ENCODE results near the gene RGS3. TPM values are rescaled to one million over a fixed set of nuclear protein-coding genes. Genes with fewer than 3 reads are reported as not detected.

The RGS3 gene
- total RNA-seq, 4 donors from 2014 or later: 11.0 to 18.8 (median 16.0) TPM

- no peak for TF ChIP-seq EP300 (IDR thresholded peaks at IDR 0.05)
- no peak for TF ChIP-seq CTCF (IDR thresholded peaks at IDR 0.05)
- no peak for TF ChIP-seq POLR2AphosphoS5 (IDR thresholded peaks at IDR 0.05)
- no peak for TF ChIP-seq POLR2A (IDR thresholded peaks at IDR 0.05)
- H3K36me3 ChIP-seq: no peaks in the 10 kb centered on the region
- WGBS: 50% methylated on average over 9 of the region's 9 CpGs
- peaks cover 30% of the 10 kb centered on the region for H3K4me1 ChIP-seq
- no peak overlapping the region for H3K27ac ChIP-seq
- peak; percentile 61 to 62 for DNase-seq (ENCODE audit: low spot score in 2 of 2)
- no peak overlapping the region for H3K4me3 ChIP-seq
- no peaks in the 10 kb centered on the region for H3K9me3 ChIP-seq
- no peaks in the 10 kb centered on the region for H3K27me3 ChIP-seq
Observed at GRCh38 chr9:113624721-113625120, 161.2 kb downstream of the RGS3 start.

GRCh38 chr9:113625486-113625885, 162.0 kb downstream of the RGS3 start:
- Histone ChIP-seq H3K9me3 (no peaks in the 10 kb centered on the region), H3K36me3 (no peaks in the 10 kb centered on the region), H3K27me3 (no peaks in the 10 kb centered on the region), H3K4me3 (no peak overlapping the region), H3K27ac (no peak overlapping the region), H3K4me1 (peaks cover 22% of the 10 kb centered on the region)
- 93% methylated on average over 8 of the region's 8 CpGs for WGBS
- TF ChIP-seq CTCF (IDR thresholded peaks at IDR 0.05) (no peak), EP300 (IDR thresholded peaks at IDR 0.05) (no peak), POLR2A (IDR thresholded peaks at IDR 0.05) (no peak), POLR2AphosphoS5 (IDR thresholded peaks at IDR 0.05) (no peak)
- DNase-seq (ENCODE audit: low spot score in 2 of 2): peak; percentile 48 to 50

- Histone ChIP-seq H3K36me3 (no peaks in the 10 kb centered on the region), H3K27ac (peak overlapping the region; percentile 29), H3K4me3 (no peak overlapping the region), H3K27me3 (no peaks in the 10 kb centered on the region), H3K4me1 (peaks cover 25% of the 10 kb centered on the region), H3K9me3 (no peaks in the 10 kb centered on the region)
- peak; percentile 70 to 73 for DNase-seq (ENCODE audit: low spot score in 2 of 2)
- WGBS: 59% methylated on average over 7 of the region's 8 CpGs
- TF ChIP-seq POLR2AphosphoS5 (IDR thresholded peaks at IDR 0.05): no peak
- no peak for TF ChIP-seq CTCF (IDR thresholded peaks at IDR 0.05)
Observed at GRCh38 chr9:113626735-113627495, 163.4 kb downstream of the RGS3 start.

GRCh38 chr9:113628621-113629020, 165.1 kb downstream of the RGS3 start:
- DNase-seq (ENCODE audit: low spot score in 2 of 2): peak in 1 of 2 donors; percentile 23
- Histone ChIP-seq H3K36me3 (no peaks in the 10 kb centered on the region), H3K27ac (no peak overlapping the region), H3K4me1 (peaks cover 21% of the 10 kb centered on the region), H3K27me3 (no peaks in the 10 kb centered on the region), H3K9me3 (no peaks in the 10 kb centered on the region), H3K4me3 (no peak overlapping the region)
- WGBS: 72% methylated on average over 4 of the region's 4 CpGs
- TF ChIP-seq POLR2A (IDR thresholded peaks at IDR 0.05): no peak
- TF ChIP-seq CTCF (IDR thresholded peaks at IDR 0.05): no peak
- no peak for TF ChIP-seq POLR2AphosphoS5 (IDR thresholded peaks at IDR 0.05)
- TF ChIP-seq EP300 (IDR thresholded peaks at IDR 0.05): no peak

- DNase-seq (ENCODE audit: low spot score in 2 of 2): peak in 1 of 2 donors; percentile 28
- Histone ChIP-seq H3K27ac (no peak overlapping the region), H3K9me3 (no peaks in the 10 kb centered on the region), H3K36me3 (no peaks in the 10 kb centered on the region), H3K27me3 (no peaks in the 10 kb centered on the region), H3K4me1 (peaks cover 21% of the 10 kb centered on the region), H3K4me3 (no peak overlapping the region)
- TF ChIP-seq POLR2AphosphoS5 (IDR thresholded peaks at IDR 0.05) (no peak), CTCF (IDR thresholded peaks at IDR 0.05) (no peak), EP300 (IDR thresholded peaks at IDR 0.05) (no peak), POLR2A (IDR thresholded peaks at IDR 0.05) (no peak)
- 83% methylated on average over 11 of the region's 11 CpGs for WGBS
Observed at GRCh38 chr9:113630386-113631136, 167.0 kb downstream of the RGS3 start.
